GM18951 (cell line): ENCODE results near the gene AIM2.

ENCODE experiments used
- POLR2A ChIP-seq: IDR thresholded peaks from 4 replicates; pipeline ENCODE4 v1.6.1; 2011; ENCODE audit warnings: mild to moderate bottlenecking; ENCODE audit not compliant: insufficient read length, insufficient read depth; ENCODE audit errors: extremely low read depth
- in situ Hi-C: fragments of 300-500 bp; cut with MboI; formaldehyde crosslinking; loops from one replicate; pipeline ENCODE4 v1.12.0; 2022; ENCODE audit warnings: low sequenced_read_pairs, mixed read lengths, inconsistent platforms; ENCODE audit not compliant: unreplicated experiment

Gene AIM2

DNA sequence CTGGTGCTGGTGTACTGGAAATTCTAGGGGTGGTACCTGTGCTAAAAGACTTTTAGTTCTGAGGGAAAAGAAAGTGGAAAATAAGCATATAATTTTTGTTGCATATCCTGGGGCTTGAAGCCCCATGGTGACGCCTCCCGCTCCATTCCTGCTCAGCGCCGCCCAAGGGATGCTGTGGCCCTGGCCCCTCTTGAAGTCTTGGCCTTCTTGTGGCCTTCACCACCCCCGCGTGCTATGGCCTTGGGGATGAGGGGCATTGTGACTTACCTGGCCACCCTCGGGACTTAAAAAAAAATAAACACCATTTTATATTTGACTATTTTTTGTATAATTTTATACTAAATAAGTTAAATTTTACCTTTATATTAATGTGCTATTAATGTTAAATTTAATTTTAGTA is 51.5 kb downstream of the AIM2 start:
- TF ChIP-seq POLR2A = no peak
- in situ Hi-C loops = no loop called here

- no peak for TF ChIP-seq POLR2A
These were observed 52.8 kb downstream of the AIM2 start for GRCh38 chr1:159023723-159024122.

GRCh38 chr1:159015440-159015909 is 61.1 kb downstream of the AIM2 start:
- in situ Hi-C loops = no loop called here
- TF ChIP-seq POLR2A = peak; percentile 48

More at GRCh38 chr1:159023723-159024122, 52.8 kb downstream of the AIM2 start:
- in situ Hi-C loops = no loop called here

- no peak for TF ChIP-seq POLR2A
- in situ Hi-C loops = no loop called here
These were observed 61.7 kb downstream of the AIM2 start for GRCh38 chr1:159014851-159015250.

DNA sequence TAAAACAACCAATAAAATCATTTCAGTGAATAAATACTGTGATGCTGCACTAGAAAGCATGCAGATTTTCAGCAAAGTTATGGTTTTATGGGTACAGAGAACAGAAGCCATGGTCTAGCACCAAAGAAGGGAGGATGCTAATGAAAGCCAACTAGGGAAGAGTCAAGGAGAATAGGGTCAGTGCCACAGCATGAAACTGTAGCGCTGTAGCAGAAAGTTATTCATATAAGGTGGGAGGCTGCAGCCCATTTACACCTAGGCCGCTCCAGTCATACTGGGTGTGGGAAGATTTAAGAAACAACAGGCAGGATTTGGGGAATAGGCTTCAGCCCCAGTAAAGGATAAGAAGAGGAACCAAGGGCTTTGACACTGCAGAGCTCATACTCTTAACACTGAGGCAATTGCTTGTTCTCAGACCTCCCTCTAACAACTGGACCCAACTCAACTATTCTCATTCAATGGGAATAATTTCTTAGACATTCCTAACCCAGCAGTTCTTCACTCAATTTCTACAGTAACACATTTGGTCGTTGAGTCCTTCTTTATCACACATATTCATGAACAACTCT is 62.5 kb downstream of the AIM2 start:
- in situ Hi-C loops = no loop called here
- TF ChIP-seq POLR2A = no peak

- in situ Hi-C loops = no loop called here
- peak; percentile 40 for TF ChIP-seq POLR2A
These were observed 64.1 kb downstream of the AIM2 start for GRCh38 chr1:159012495-159012894.
